ENCODE measurements around the gene FOXO1. TPM values are rescaled to one million over a fixed set of nuclear protein-coding genes. Genes with fewer than 3 reads are reported as not detected.

The FOXO1 gene
- total RNA-seq, 1 donor from 2014 or later, result 10.4 TPM

- Mint-ChIP-seq H3K9me3 (ENCODE audit: unreplicated experiment) (peaks cover 4% of the 10 kb centered on the region), H3K4me1 (ENCODE audit: low read depth, unreplicated experiment) (peaks cover 2% of the 10 kb centered on the region), H3K36me3 (ENCODE audit: low read depth, unreplicated experiment) (peaks cover 10% of the 10 kb centered on the region), H3K4me3 (ENCODE audit: unreplicated experiment) (no peak overlapping the region), H3K27me3 (ENCODE audit: low read depth, unreplicated experiment) (no peaks in the 10 kb centered on the region), H3K27ac (ENCODE audit: unreplicated experiment) (no peak overlapping the region)
- no peak for DNase-seq (ENCODE audit: low read depth)
- FAIRE-seq, result no peak
- no peak overlapping the region for H3K27ac ChIP-seq (ENCODE audit: low read depth, low read length)
- H3K4me3 ChIP-seq (ENCODE audit: insufficient read depth, low read depth, low read length), result no peak overlapping the region
- H3K4me2 ChIP-seq (ENCODE audit: low read length), result no peak overlapping the region
- H3K79me2 ChIP-seq (ENCODE audit: insufficient read depth, low read length), result peaks cover 8% of the 10 kb centered on the region
- no peaks in the 10 kb centered on the region for H3K9me3 ChIP-seq (ENCODE audit: insufficient read depth, low read depth, low read length)
- no peak overlapping the region for H3K9ac ChIP-seq (ENCODE audit: low read length)
- H2AFZ ChIP-seq (ENCODE audit: low read depth, low read length), result no peak overlapping the region
- peaks cover 10% of the 10 kb centered on the region for H4K20me1 ChIP-seq (ENCODE audit: insufficient read depth, low read length)
- no peak for TF ChIP-seq EZH2 (IDR thresholded peaks at IDR 0.05; ENCODE audit: insufficient read depth, low read length)
- no peak for TF ChIP-seq CTCF (IDR thresholded peaks at IDR 0.05; ENCODE audit: insufficient read depth, low read depth, low read length)
- no peaks in the 10 kb centered on the region for H3K27me3 ChIP-seq (ENCODE audit: insufficient read depth, low read length)
- H3K4me1 ChIP-seq (ENCODE audit: insufficient read depth, low read length), result peaks cover 10% of the 10 kb centered on the region
- no peaks in the 10 kb centered on the region for H3K36me3 ChIP-seq (ENCODE audit: insufficient read depth, low read length)
Observed at GRCh38 chr13:40612041-40612440, 54.4 kb downstream of the FOXO1 start.

- no peak for DNase-seq (ENCODE audit: low read depth)
- Histone ChIP-seq H3K4me3 (ENCODE audit: insufficient read depth, low read depth, low read length) (no peak overlapping the region), H3K9me3 (ENCODE audit: insufficient read depth, low read depth, low read length) (no peaks in the 10 kb centered on the region), H3K36me3 (ENCODE audit: insufficient read depth, low read length) (no peaks in the 10 kb centered on the region), H3K27me3 (ENCODE audit: insufficient read depth, low read length) (no peaks in the 10 kb centered on the region), H3K79me2 (ENCODE audit: insufficient read depth, low read length) (peaks cover 8% of the 10 kb centered on the region), H3K27ac (ENCODE audit: low read depth, low read length) (no peak overlapping the region), H4K20me1 (ENCODE audit: insufficient read depth, low read length) (peaks cover 6% of the 10 kb centered on the region), H3K4me2 (ENCODE audit: low read length) (no peak overlapping the region), H3K4me1 (ENCODE audit: insufficient read depth, low read length) (peaks cover 10% of the 10 kb centered on the region), H3K9ac (ENCODE audit: low read length) (no peak overlapping the region), H2AFZ (ENCODE audit: low read depth, low read length) (no peak overlapping the region)
- H3K27me3 Mint-ChIP-seq (ENCODE audit: low read depth, unreplicated experiment), result no peaks in the 10 kb centered on the region
- no peak overlapping the region for H3K4me3 Mint-ChIP-seq (ENCODE audit: unreplicated experiment)
- FAIRE-seq, result no peak
- TF ChIP-seq EZH2 (IDR thresholded peaks at IDR 0.05; ENCODE audit: insufficient read depth, low read length) (no peak), CTCF (IDR thresholded peaks at IDR 0.05; ENCODE audit: insufficient read depth, low read depth, low read length) (no peak)
- H3K4me1 Mint-ChIP-seq (ENCODE audit: low read depth, unreplicated experiment), result peaks cover 2% of the 10 kb centered on the region
- peaks cover 4% of the 10 kb centered on the region for H3K9me3 Mint-ChIP-seq (ENCODE audit: unreplicated experiment)
- H3K36me3 Mint-ChIP-seq (ENCODE audit: low read depth, unreplicated experiment), result peaks cover 10% of the 10 kb centered on the region
- no peak overlapping the region for H3K27ac Mint-ChIP-seq (ENCODE audit: unreplicated experiment)
Observed at GRCh38 chr13:40611635-40612034, 54.8 kb downstream of the FOXO1 start.

GRCh38 chr13:40611004-40611403 lies 55.4 kb downstream of the FOXO1 start:
- H4K20me1 ChIP-seq (ENCODE audit: insufficient read depth, low read length), result peaks cover 3% of the 10 kb centered on the region
- H3K9ac ChIP-seq (ENCODE audit: low read length), result no peak overlapping the region
- TF ChIP-seq EZH2 (IDR thresholded peaks at IDR 0.05; ENCODE audit: insufficient read depth, low read length) (no peak), CTCF (IDR thresholded peaks at IDR 0.05; ENCODE audit: insufficient read depth, low read depth, low read length) (no peak)

More at GRCh38 chr13:40611004-40611403, 55.4 kb downstream of the FOXO1 start:
- Mint-ChIP-seq H3K9me3 (ENCODE audit: unreplicated experiment) (peaks cover 4% of the 10 kb centered on the region), H3K4me3 (ENCODE audit: unreplicated experiment) (no peak overlapping the region), H3K27ac (ENCODE audit: unreplicated experiment) (no peak overlapping the region), H3K4me1 (ENCODE audit: low read depth, unreplicated experiment) (peaks cover 2% of the 10 kb centered on the region), H3K27me3 (ENCODE audit: low read depth, unreplicated experiment) (no peaks in the 10 kb centered on the region), H3K36me3 (ENCODE audit: low read depth, unreplicated experiment) (peaks cover 10% of the 10 kb centered on the region)
- DNase-seq (ENCODE audit: low read depth), result no peak
- Histone ChIP-seq H3K4me2 (ENCODE audit: low read length) (no peak overlapping the region), H2AFZ (ENCODE audit: low read depth, low read length) (no peak overlapping the region), H3K27me3 (ENCODE audit: insufficient read depth, low read length) (no peaks in the 10 kb centered on the region), H3K9me3 (ENCODE audit: insufficient read depth, low read depth, low read length) (no peaks in the 10 kb centered on the region), H3K4me3 (ENCODE audit: insufficient read depth, low read depth, low read length) (no peak overlapping the region), H3K4me1 (ENCODE audit: insufficient read depth, low read length) (peaks cover 10% of the 10 kb centered on the region), H3K79me2 (ENCODE audit: insufficient read depth, low read length) (peaks cover 8% of the 10 kb centered on the region), H3K36me3 (ENCODE audit: insufficient read depth, low read length) (no peaks in the 10 kb centered on the region), H3K27ac (ENCODE audit: low read depth, low read length) (no peak overlapping the region)
- no peak for FAIRE-seq

All from astrocyte (in vitro differentiated cells and primary cell).